ENCODE results near the gene MACROD2.

- no peak for TF ChIP-seq CTCF (conservative IDR thresholded peaks at IDR 0.05; ENCODE audit: low read depth, low read length)
- no peak for TF ChIP-seq EZH2 (IDR thresholded peaks at IDR 0.05; ENCODE audit: borderline replicate concordance, low read depth, low read length, poor library complexity, severe bottlenecking)
These were observed 1201.4 kb downstream of the MACROD2 start for GRCh38 chr20:15196547-15197255.
